Stimulated activated CD4-positive, alpha-beta T cell treated with anti-CD3 and anti-CD28 coated beads, Interleukin-15, amount 100 ng/mL, for 24 hours (primary cell): ENCODE measurements around the gene CCDC57.
A peak's percentile ranks its signal among the peaks of the same experiment; 100 is the strongest.

ENCODE experiments used
- DNase-seq: peaks from one replicate; pipeline ENCODE4 v3.0.0-alpha.2; 2020

The CCDC57 gene

GRCh38 chr17:82118168-82118814 is 94.4 kb downstream of the CCDC57 start:
- no peak for DNase-seq

- no peak for DNase-seq
These were observed 95.2 kb downstream of the CCDC57 start for GRCh38 chr17:82117139-82118090.

GRCh38 chr17:82116246-82116645 is 96.4 kb downstream of the CCDC57 start:
- DNase-seq: no peak

DNA sequence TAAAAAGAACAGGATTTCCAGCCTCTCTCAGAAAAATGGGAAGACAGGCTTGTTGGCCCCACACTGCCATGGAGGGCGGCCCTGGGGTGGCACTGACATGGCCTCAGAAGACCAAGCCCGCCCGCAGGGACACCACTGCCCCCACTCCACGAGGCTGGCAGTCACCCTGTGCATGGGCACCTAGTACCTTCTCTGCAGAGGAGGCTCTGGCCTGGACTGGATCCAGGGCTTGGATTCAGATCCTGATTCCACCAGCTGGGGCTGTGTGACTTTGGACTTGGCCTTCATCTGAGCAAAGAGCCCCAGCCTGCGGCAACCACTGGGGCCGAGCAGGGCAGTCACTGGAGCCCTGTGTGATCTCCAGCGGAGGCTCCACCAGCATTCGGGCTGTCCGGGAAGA is 97.8 kb downstream of the CCDC57 start:
- DNase-seq: no peak

GRCh38 chr17:82114447-82114846 is 98.2 kb downstream of the CCDC57 start:
- DNase-seq: no peak

- no peak for DNase-seq
These were observed 98.7 kb downstream of the CCDC57 start for GRCh38 chr17:82113941-82114340.

GRCh38 chr17:82113422-82113821 is 99.2 kb downstream of the CCDC57 start:
- no peak for DNase-seq

GRCh38 chr17:82112914-82113311 is 99.7 kb downstream of the CCDC57 start:
- no peak for DNase-seq

DNA sequence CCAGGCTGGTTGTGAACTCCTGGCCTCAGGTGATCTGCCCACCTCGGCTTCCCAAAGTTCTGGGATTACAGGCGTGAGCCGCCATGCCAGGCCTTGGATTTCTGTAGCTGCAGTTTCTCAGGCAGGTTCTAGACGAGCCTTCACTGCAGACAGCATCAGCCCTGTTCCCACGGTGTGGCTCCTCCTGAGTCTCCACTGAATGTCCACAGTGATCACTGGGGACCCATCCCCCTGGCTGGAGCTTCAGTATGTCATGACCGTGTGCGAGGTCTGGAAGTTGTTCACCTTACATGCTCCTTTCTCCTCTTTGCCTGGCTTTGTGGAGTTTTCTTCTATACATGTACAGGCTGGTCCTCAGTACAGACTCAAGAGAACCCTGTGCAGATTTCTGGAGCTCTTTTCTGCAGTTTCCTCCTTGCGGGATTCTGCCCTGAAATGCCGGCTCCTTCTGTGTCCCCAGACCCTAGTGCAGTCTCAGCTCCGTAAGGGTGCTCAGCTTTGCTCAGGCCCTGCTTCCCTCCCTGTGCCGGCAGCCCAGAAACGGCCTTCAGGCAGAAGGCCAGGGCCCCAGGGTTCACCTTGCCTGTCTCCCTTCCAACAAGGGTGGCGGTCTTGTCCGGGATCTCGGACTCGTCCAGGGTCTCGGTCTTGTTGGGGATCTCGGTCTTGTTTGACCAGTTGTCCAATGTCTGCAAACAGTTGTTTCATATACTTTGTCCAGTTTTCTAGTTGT is 100.3 kb downstream of the CCDC57 start:
- DNase-seq: no peak

GRCh38 chr17:82110298-82110697 is 102.3 kb downstream of the CCDC57 start:
- DNase-seq: peak; percentile 36

DNA sequence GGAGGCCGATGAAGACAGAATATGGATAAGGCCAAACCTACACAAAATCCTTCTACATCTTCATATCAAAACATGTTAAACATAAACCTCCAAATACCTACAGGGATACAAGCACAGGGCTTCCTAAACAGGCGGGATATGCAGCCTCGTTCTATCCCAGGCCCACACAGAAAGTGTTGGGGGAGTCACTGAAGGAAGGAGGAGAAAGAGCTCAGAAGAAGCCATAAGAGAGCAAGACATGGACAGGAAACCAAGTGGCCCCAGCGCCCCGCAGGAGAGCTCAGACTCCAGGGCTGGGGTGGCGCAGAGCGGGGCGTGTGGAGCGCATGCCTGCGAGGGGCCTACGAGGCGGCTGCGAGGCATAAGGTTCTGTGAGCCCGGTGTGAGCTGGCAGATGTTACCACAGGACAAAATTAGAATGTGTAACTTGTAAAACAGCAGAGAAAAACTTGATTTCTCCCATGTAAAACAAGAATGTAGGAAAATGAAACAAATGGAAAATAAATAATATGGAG is 103.6 kb downstream of the CCDC57 start:
- no peak for DNase-seq

DNA sequence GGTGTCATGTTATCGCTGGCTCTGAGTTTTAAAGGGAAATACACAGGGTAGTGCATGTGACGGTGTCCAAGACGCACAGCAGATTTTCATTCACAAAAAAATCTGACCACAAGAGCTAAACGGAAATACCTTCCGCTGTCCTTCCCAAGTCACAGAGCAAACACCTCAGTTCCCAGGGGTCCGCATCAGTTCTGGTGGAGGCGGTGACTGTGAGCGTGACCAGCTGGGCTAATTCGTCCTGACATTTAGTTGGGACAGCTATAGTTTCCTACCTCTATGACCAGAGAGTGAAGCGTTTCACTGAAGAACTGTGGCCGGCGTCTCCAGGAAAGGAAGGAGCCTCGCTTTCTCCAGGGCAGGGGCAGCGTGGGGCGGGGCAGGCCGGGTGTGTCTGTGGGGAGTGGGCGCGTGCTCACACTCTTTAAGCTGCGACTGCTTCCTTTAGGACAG is 104.1 kb downstream of the CCDC57 start:
- DNase-seq: no peak

- peak; percentile 2 for DNase-seq
These were observed 104.6 kb downstream of the CCDC57 start for GRCh38 chr17:82108038-82108437.

GRCh38 chr17:82107341-82107860 is 105.2 kb downstream of the CCDC57 start:
- DNase-seq: peak; percentile 33

GRCh38 chr17:82106688-82107305 is 105.8 kb downstream of the CCDC57 start:
- DNase-seq: no peak

GRCh38 chr17:82105882-82106687 is 106.6 kb downstream of the CCDC57 start:
- DNase-seq: peak; percentile 83

GRCh38 chr17:82105417-82105881 is 107.2 kb downstream of the CCDC57 start:
- DNase-seq: peak; percentile 10

DNA sequence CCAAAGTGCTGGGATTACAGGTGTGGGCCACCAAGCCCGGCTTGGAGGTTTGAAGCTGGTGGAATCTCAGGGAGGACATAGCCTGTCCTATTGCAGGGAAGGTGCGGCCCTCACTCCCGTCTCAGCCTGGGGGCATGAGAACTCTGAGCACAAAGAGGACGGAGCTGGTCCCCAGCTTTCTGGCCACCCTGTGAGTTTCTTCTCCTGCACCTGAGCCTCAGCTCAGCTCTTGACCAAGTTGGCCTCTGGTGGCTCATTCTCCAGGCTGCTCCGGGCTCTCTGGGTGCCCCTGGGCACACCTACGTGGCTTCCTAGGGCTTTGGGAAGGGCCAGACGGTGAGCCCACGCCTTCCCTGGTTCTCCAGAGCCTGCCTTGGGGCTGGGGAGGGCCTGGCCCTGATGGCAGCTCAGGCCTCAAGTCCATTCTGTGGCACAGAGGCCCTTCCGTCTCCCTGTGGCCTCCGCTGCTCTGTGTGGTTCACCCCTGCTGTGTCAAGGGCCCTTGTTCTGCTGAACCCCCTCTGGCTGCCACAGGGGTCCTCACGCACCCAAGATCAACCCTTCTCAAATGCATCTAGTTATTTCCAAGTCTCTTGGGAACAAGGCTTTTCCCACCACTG is 107.7 kb downstream of the CCDC57 start:
- peak; percentile 4 for DNase-seq

DNA sequence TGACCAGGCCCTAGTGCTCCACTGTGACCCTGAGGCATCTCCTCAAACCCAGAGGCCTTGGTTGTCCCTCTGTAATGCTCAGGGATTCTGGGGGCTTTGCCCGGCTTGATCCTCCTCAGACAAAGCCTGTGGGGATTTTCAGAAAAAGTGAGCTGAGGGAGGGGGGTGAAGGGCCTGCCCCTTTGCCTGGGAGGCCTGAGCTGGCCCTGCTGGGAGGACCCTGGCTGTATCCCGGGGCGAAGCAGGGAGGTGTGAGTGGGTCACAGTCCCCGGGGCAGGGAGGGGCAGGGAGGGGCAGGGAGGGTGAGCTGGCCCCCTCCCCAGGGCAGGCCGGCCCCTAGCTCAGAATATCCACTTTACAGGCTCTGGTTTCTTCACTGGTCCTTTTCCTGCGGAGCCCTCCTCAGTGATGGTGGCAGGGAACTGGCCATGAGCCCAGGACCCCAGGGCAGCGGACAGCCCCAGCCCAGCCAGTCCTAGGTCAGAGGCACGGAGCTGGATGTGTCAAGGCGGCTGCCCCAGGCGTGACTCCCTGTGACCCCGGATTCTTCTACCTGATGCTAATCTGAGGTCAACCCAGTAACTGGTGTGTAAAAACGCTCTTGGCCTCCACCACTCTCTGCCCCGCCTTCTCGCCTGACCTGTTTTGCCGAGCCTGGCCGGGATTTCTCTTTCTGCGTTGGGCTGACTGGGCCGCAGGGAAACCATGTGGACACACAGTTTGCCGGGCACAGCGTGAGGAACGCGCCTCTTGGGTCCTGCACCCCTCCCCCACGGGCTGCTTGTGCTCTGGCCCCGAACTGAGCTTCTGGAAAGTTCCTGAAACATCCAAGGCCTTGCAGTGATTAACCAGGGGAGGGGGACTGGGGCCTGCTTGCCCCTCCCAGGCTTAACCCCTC is 108.8 kb downstream of the CCDC57 start:
- peak; percentile 5 for DNase-seq
